GM19372 (cell line): ENCODE results near the gene RRAS2.
"Not testable (repeated sequence)": the region's sequence is repeated elsewhere in the genome, so short reads cannot be mapped to it uniquely, and the experiment has no call there.

ENCODE experiments used
- ATAC-seq: cut with Tn5 transposase; IDR thresholded peaks from one replicate; pipeline ENCODE4 v1.9.1; 2021; ENCODE audit warnings: mild to moderate bottlenecking, low read depth, moderate library complexity; ENCODE audit not compliant: unreplicated experiment

RRAS2 gene

DNA sequence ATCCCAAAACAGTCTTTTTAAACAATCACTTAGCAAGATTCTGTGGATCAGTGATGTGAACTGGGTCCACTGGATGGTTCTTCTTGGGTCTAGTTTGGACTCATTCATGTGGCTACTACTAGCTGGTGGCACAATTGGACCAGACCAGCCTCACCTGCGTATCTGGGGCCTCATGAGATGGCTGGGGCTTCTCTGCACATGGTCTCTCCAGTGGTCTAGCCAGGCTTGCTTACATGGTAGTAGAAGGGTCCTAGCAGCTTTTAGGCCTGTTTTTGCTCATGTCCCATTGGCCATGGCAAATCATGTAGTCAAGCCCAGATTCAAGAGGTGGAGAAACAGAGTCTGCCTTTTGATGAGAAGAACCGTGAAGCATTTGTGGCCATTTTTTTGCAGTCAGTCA is 94.0 kb downstream of the RRAS2 start:
- ATAC-seq: no peak

GRCh38 chr11:14262271-14262846 is 96.6 kb downstream of the RRAS2 start:
- no peak for ATAC-seq

GRCh38 chr11:14261066-14261465 is 97.9 kb downstream of the RRAS2 start:
- ATAC-seq: no peak

DNA sequence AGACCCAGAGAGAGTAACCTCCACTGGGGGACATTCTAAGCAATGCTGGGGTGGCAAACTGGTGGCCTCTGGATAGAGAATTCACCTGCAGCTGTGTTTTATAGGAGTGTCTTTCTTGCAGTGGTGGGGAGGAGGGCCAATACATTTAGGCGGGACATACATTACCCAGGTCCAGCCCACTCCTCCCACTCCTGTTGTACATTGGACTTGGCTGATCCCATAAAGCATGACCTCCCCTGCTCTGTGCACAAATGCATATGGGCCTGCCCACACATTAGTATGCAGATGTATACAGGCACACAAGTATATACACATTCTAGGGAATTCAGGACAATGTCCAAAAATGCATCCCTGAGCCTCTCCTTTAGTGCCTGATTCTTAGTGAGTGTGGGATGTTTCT is 99.1 kb downstream of the RRAS2 start:
- no peak for ATAC-seq

DNA sequence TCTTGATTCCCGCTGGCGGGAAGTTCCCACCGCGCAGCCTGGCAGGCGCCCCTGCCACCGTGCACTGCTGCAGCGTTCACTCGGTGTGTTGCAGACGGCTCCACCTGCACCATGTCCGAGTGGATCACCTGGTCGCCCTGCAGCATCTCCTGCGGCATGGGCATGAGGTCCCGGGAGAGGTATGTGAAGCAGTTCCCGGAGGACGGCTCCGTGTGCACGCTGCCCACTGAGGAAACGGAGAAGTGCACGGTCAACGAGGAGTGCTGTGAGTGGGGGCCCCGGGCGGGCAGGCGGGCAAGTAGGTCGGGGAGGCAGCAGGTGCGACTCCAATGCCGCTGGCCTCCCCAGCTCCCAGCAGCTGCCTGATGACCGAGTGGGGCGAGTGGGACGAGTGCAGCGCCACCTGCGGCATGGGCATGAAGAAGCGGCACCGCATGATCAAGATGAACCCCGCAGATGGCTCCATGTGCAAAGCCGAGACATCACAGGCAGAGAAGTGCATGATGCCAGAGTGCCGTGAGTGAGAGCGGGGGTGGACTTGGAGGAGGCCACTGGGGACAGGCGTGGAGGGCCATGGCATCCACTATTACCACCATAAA is 99.7 kb downstream of the RRAS2 start:
- no peak for ATAC-seq

GRCh38 chr11:14258221-14258935 is 100.6 kb downstream of the RRAS2 start:
- no peak for ATAC-seq

DNA sequence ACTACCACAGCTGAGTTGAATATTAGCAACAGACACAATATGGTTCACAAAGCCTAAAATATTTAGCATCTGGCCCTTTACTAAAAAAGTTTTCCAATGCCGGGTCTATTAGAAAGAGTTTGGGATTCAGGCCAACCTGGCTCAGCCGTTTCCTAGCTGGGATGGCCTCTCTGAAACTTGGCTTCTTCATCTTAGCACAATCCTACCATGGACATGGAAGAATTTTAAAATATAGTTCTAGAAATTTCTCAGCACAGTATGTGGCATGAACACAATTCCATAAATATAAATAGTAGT is 103.8 kb downstream of the RRAS2 start:
- no peak for ATAC-seq

- no peak for ATAC-seq
These were observed 104.3 kb downstream of the RRAS2 start for GRCh38 chr11:14254533-14255237.

DNA sequence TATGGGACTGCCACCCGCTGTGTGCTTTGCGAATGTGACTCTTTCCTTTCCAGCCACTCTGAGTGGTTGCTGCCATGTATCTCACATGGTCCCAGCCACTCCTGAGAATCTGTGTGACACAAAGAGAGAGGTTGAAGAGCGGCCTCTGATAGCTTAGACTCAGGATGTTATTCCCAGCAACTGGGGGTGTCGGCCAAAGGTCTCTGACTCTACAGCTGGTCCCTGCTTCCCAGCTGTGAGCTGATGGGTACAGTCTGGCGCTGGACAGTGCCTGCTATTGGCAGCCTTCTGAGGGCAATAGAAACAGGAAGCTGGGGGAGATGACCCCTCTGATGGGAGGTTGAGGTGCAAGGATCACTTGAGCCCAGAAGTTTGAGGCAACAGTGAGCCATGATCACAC is 105.1 kb downstream of the RRAS2 start:
- no peak for ATAC-seq

DNA sequence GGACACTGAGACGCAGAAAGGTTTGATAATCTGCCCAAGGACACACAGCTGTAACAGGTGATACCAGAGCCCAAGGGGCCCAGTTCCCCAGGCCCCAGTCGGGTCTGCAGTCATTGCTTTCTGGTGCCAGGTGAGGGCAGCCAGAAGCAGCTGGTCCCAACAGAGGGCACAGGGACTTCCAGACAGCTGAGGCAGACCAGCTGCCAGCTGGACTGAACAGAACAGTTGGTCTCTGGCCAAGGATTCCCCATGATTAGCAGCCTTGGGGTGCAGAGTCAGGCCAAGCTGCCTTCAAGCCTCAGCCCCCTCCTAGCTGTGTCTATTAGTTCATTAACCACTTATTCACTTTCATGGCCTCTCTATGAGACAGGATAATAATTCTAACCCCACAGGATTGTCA is 105.6 kb downstream of the RRAS2 start:
- ATAC-seq: no peak

DNA sequence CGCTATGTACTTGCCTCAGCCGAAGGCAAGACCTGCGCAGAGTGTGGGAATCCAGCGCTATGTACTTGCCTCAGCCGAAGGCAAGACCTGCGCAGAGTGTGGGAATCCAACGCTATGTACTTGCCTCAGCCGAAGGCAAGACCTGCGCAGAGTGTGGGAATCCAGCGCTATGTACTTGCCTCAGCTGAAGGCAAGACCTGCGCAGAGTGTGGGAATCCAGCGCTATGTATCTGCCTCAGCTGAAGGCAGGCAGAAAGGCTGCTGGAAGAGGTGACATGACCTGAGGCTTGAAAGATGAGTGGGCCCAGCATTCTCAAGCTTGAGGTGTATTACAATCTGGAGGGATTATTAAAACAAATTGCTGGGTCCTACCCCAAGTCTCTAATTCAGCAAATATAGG is 106.5 kb downstream of the RRAS2 start:
- ATAC-seq: not testable (repeated sequence)

DNA sequence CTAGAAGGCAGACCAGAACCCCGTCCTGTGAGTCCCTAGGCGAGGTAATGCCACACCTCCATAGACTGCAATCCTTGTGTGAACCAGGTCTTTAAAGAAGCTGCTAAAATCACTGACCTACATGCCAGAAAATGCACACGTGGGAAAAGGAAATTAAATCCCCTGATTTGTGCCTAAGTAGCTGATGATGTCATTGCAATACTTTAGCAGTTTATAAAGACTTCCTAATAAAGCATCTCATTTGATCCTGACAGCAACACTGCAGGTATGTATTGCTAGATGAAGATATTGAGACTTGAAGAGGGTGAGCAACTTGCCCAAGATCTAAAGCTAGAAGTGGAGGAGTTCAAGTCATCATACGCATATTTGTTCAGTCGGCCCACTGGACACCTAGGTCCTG is 107.2 kb downstream of the RRAS2 start:
- no peak for ATAC-seq

DNA sequence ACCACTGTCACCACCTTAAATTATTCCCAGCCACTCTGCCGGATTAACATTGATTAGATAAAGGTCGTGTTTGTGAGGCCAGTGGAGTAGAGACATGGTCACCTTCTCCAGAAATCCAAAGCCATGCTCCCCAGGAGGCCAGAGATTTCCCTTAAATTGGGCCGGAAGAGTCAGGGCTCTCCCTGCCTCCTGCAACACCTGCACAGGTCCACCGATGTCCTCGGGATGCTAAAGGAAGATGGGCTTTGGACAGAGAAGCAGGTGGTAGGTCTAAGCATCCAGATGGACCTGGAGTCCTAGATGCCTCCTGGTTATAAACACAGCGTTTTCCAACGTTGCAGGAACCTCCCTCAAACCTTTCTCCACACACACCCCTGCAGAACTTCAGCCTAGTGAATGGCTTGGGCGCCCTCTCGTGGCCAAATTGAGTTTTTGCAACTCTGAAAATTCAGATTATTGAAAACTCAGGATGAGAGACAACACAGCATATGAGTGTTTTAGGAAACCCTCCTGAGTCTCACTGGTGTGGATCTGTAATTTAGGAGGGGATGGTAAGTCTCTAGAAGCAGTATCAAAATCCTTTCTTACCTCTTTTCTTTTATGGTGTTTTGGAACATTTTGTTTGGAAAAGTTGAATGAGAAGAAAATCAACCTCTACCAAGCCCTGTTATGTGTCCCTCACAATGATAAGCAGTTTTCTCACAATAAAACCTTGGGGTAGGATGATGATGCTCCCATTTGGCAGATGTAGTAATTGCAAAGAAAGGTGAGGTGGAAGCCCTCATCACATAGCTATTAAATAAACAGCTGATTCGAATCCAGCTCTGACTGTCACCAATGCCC is 109.6 kb downstream of the RRAS2 start:
- ATAC-seq: no peak

- no peak for ATAC-seq
These were observed 110.4 kb downstream of the RRAS2 start for GRCh38 chr11:14248580-14248981.

DNA sequence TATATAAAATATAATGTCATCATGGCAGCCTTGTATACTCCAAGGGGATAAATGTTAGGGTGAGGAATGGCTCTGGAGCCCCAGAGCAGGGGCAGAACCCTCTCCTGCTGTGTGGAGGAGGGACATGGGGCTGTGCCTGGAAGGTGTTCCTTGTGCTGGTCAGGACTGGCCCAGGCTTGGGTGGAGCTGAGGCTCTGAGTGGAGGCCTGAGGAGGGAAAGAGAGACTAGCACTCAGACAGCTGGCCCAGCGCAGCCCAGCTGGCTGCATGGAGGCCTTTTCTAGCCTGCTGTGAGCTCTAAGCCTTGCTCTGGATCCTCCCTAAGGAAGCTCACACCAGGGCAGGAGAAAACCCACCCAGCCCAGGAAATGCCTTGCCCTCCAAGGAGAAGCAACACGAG is 113.5 kb downstream of the RRAS2 start:
- ATAC-seq: no peak

DNA sequence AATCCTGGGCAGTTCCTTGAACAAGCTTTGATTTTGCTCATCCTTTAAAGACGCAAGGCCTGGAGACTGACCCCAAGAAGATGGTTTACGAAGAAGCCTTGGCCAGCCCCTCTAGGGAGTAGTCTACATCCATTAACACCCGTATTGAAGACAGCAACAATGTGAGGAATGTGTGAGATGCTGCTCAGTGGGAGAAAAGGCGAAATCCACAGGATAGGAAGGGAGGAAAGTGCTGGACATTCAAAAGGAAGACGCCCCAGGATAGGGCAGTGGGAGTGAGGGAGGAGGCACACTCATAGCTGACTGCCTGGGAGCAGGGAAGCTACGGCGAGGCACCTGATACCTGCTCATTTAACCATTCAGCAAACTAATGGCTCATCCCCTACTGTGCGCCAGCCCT is 114.1 kb downstream of the RRAS2 start:
- no peak for ATAC-seq

GRCh38 chr11:14242733-14243132 is 116.2 kb downstream of the RRAS2 start:
- ATAC-seq: no peak

GRCh38 chr11:14242187-14242586 is 116.8 kb downstream of the RRAS2 start:
- no peak for ATAC-seq

DNA sequence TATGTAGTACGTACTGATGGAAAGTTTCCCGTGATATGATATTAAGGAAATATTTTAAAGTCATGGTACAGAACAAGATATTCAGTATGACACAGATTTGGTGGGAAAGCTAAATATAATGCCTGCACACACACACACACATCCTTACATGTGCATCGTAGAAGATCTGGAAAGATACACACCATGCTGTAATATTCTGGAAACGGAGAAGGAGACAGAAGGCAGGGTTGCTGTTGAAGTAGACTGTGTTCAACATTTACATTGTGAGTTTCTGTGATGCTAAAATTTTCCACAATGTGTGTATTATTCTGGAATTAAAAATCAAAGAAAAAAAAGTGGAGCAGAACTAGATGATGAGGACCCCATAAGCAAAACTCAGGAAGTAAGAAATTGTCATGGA is 118.0 kb downstream of the RRAS2 start:
- ATAC-seq: no peak

- ATAC-seq: no peak
These were observed 118.8 kb downstream of the RRAS2 start for GRCh38 chr11:14240221-14240620.

GRCh38 chr11:14237444-14237961 is 121.5 kb downstream of the RRAS2 start:
- peak; percentile 98 for ATAC-seq
